NCI-H1694 (cell line): ENCODE data around the gene COIL.
A peak's percentile ranks its signal among the peaks of the same experiment; 100 is the strongest.

ENCODE experiments used
- DNase-seq: peaks from one replicate; lab custom pipeline; 2025; lab: John Stamatoyannopoulos, UW

Gene COIL

DNA sequence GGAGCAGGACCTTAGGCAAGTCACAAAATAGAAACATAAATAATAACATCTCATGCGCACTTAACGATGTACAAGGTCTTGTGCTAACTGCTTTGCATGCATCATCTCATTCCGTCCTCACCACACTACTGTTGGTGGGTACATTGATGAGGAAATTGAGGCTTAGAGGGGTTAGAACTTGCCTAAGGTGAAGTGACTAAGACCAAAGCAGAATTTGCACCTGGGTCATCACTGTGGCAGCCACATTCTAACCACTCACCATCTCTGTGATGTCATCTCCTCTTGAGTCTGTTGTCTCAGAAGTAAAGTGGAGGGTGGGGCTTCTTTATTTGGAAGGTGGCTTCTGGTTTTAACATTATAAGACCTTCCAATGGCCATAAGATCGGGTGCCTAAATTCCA is 26.6 kb downstream of the COIL start:
- no peak for DNase-seq

DNA sequence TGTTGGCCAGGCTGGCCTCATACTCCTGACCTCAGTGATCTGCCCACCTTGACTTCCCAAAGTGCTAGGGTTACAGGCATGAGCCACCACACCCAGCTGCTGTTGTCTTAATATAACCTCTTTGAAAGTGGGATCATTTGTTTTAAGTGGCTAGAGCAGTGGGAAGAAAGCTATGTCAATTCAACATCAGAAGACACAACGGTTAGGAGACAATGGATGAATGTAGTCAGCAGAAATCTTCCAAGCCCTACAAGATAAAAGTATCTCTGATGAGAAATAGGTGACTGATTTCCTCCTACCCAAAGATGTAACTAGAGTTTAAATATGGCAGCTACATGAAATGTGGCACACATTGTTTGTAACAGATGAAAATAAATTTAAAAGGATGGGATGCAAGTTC is 27.0 kb downstream of the COIL start:
- no peak for DNase-seq

DNA sequence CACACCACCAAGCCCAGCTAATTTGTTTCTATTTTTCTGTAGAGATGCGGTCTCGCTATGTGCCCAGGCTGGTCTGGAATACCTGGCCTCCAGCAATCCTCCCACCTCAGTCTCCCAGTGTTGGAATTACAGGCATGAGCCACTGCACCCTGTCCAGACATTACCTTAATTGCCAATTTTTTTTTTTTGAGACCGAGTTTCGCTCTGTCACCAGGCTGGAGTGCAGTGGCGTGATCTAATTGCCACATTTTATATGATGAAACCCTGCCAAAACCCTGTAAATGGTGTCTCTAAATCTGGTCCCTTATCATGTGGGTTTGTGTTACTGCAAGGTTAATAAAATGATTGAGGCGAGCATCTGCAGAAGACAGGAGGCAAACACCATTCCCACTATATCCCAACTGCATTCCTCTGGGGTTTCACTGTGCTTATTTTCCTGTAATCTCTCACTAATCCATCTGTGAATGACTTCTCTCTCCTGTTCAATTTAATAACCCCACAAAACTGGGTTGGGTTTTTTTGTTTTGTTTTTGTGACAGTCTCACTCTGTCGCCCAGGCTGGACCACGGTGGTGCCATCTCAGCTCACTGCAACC is 27.6 kb downstream of the COIL start:
- DNase-seq, result no peak

DNA sequence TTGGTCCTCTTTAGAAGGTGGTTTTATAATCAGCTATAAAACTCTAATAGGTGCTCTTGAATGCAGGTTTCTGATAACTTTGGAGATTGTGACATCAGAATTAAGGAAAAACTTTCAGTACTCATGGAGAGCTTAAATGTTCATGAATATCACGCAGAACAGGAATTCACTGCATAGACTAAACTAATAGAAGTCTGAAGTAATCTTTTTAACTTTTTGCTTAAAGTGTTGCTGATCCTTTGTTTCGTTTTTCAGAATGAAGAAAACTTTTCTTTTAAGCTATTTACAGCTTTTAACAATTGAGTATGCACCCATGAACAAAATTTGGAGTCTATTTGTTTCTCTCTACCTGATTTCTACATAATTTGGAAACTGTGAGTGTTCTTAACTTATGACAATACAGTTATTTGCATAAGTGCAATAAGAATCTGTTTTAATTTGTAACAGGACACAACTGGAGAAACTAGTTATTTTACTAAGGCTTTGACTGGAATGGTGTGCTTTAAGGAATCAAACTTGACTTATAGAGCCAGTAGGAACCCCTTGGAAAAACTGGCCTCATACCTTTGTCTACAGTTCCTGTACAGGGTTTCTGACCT is 30.0 kb downstream of the COIL start:
- no peak for DNase-seq

DNA sequence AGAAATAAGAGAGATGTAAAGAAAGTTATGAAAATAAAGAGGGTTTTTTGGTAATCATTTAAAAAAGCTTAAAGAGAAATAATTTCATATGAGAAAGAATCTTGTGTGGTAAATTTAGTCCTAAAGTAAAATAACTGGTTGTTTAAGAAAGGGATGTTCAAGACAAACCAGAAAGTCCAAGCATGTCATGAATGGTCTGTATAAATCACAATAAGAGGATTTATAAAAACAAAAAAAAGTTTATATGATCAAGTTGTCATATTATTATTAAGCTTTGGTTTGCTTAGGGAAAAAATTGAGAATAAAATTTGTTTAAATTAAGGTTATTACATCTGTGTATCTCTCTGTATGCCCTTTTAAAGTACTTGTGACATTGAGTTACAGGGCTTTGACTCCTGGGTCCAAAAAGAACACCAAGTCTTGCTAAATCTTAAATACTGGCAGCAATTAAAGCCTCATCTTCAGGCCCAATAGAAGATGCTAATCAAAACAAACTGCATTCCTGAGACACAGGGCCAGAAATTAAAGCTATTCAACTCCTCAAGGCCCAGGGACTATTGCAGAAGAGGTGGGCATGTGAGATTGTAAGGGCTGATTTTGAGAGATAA is 31.4 kb downstream of the COIL start:
- no peak for DNase-seq

DNA sequence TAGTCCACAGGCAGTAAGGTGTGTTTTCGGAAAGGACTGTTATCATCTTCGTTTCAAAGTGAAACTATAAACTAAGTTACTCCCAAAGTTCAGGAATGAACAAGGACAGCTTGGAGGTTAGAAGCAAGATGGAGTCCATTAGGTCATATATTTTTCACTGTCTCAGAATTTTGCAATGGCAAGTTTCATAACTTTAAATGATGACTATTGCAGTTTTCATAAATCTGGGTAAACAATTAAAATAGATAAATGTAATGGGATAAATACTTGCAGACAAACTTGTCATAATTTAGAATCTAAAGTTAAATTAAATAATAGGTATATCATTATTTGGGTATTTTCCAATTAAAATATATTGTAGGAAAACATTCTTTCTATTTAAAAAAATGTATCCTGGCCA is 32.3 kb downstream of the COIL start:
- DNase-seq, result no peak

DNA sequence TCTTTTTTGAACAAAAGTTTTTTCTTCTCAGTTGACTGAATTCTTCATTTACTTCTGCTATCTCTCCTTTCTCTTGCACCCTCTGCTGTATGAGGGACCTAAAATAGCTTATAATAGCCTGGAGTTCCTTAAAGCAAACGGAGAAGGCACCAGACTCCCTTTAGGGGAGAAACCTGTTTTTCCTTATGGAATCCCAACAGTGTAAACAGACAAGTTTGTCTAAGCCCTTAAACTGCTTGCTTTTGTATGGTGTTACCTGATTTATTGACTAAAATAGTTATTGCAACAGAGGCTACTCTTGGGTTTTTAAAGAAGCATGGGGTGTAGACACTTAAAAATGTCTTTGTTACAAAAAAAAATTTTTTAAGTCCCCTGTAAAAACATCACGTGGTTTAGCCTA is 34.1 kb downstream of the COIL start:
- no peak for DNase-seq

DNA sequence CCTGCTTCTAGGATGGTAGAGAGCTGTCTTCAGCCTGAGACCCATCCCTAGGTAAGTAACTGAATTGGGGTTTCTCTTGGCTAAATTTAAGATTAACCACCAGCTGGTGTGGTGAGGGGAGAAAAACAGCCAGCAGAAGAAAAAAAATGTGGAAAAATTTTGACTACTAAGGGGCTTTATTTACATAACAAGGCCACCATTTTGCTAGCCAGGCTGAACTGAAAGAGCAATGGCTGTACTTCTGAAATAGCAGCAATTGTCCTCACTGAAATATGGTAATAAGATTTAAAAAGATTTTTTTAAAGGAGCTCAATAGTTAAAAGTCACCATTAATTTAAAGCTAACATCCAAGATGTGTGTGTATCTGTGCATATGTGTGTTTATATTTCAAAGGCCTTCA is 34.6 kb downstream of the COIL start:
- no peak for DNase-seq

DNA sequence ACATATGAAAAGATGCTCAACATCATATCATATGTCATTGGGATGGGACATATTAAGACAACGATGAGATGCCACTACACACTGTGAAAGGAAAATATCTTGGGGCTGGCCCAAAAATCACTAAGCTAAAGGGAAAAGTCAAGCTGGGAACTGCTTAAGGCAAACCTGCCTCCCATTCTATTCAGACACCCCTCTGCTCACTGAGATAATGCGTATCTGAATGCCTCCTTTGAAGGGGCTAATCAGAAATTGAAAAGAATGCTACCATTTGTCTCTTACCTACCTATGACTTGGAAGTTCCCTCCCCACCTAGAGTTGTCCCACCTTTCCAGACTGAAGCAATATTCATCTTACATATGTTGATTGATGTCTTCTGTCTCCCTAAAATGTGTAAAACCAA is 35.8 kb downstream of the COIL start:
- no peak for DNase-seq

DNA sequence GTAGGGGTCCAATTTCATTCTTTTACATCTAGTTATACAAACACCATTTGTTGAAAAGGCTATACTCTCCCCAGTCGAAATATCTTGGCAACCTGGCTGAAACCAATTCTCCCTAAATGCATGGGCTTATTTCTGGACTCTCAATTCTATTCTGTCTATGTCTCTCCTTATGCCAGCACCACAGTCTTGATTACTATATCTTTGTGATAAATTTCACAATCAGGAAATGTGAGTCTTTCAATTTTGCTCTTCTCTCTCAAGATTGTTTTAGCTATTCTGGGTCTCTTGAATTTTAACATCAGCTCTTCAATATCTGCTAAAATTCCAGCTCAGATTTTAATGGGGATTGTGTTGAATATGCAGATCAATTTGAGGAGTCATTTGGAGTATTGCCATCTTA is 41.1 kb downstream of the COIL start:
- DNase-seq, result no peak

DNA sequence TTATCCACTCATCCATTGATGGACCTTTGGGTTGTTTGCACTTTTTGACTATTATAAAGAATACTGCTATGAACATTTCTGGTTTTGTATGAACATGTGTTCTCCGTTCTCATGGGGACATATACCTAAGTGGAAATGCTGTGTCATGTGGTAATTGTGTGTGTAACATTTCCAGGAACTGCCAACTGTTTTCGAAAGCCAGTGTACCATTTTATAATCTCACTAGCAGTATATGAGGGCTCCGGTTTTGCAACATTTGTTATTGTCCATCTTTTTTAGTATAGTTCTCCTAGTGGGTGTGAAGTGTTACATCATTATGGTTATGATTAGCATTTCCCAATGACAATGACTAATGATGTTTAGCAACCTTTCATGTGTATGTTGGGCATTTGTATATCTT is 41.9 kb downstream of the COIL start:
- DNase-seq, result no peak

DNA sequence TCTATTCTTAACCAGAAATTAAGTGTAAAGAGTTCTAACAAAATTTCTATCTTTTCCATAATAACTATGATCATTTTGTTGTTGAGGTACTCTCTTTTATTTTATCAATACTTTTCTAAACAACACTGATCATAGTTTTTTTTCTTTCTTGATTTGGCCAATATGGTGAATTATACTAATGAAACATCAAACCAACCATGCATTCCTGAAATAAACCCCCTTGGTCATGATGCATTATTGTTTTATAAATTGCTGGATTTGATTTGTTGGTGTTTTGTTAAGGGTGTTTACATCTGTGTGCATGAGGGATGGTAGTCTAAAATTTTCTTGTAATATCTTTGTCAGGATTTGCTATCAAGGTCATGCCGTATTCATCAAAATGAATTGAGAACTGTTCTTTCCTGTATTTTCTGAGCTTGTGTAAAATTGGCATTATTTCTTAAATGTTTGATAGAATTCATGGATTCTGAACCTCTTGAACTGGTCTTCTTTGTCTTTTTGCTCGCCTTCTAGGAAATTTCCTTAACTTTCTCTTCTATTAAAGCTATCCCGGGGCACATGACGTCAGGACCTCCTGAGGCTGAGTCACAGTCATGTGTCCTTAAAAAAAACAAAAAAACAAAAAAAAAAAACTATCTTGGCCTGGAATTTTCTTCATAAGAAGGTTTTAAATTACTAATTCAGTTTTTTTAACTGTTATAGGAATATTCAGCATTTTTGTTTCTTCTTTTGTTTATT is 43.1 kb downstream of the COIL start:
- DNase-seq, result no peak

DNA sequence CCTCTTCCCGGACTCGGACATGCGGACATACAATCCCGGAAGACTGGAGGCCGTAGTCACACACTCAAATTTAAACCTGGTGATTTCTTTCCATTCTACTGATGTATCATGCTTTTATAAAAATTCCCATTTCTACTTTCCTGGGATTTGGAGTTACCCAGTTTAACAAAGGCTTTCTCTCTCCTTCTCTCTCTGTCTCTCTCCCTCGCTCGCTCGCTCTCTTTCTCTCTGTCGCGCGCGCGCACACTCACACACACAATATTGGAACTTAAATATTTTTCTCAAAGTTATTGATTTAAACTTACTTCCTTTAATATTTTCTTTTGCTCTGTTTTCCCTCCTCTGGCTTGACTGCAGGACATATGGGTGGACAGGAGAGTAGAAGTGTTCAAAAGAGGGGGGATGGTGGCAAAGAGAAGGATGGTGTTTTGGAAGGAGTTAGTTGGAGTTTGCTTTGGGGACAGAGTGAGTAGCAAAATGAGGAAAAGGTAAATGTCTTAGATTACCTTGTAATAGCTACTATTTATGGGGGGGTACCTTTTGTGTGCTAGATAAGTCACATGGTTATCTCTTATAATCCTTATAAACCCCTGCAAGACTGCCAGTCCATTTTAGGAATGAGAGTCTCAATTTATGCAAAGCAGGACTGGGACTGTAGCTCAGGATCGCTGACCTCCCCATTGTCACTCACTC is 46.1 kb downstream of the COIL start:
- peak; percentile 21 for DNase-seq

DNA sequence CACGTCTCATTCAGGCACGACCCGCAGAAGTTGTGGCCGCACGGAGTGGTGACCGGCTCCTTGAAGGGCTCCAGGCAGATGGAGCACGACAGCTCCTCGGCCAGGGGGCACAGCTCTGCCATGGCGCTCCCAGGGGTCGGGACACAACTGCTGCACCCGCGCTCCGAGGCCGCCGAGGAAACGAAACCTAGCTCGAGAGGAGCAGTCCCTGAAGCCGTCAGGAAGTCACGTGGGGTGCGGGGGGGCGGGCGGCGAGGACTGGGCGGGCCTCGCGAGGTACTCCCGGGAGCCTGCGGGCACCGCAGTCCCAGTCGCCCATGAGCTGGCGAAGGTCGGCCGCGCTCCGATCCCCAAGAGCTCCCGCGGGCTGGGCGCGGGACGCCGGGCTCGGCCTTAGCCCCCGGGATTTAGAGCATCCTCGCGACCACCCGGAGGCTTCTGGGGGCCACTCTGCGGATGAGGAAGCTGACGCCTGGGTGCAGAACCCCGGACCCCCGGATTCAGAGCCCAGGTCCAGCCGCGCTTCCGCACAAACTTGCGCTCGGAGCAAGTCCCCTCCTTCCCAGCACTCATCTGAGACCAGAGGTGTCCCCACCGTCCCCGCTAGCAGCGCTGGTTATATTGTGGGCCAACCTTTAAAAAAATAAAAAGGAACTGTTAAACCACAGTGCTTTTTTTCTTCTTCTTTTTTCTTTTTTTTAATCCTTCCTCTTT is 46.8 kb downstream of the COIL start, which contains the start of gene TRIM25:
TSS of gene TRIM25 (minus strand) at position 183 of the 714 bp plus-strand sequence. CDS start at position 122, 61 bp downstream.
- peak; percentile 55 for DNase-seq

DNA sequence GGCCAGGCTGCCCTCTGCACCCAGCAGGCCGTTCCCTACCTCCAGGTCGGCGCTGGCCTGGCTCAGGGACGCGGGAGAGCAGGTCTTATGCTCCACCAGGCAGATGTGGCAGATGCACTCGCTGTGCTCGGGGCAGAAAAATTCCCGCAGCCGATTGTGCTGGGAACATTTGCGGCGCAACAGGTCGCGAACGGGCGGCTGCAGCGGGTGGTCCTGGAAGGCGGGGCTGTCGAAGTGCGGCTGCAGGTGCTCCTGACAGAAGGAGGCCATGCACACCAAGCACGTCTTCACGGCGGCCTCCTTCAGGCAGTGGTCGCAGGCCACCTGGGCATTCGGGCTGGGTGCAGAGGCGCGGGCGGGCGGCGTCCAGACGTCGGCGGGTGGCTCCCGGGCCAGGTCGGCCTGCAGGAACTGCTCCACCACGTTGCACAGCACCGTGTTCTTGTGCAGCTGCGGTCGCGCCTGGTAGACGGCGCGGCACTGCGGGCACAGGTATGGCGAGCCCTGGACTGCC is 47.4 kb downstream of the COIL start:
- no peak for DNase-seq

DNA sequence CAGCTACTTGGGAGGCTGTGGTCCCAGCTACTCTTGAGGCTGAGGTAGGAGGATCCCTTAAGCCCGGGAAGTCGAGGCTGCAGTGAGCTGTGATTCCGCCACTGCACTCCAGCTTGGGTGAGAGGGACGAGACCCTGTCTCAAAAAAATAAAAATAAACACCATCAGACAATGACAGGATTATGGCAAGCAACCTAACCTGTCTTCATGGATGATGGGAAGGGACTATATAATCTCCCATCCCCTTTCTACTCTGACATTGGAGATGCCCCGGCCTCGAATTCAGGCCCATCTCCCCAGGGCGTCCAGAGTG is 47.9 kb downstream of the COIL start:
- no peak for DNase-seq

DNA sequence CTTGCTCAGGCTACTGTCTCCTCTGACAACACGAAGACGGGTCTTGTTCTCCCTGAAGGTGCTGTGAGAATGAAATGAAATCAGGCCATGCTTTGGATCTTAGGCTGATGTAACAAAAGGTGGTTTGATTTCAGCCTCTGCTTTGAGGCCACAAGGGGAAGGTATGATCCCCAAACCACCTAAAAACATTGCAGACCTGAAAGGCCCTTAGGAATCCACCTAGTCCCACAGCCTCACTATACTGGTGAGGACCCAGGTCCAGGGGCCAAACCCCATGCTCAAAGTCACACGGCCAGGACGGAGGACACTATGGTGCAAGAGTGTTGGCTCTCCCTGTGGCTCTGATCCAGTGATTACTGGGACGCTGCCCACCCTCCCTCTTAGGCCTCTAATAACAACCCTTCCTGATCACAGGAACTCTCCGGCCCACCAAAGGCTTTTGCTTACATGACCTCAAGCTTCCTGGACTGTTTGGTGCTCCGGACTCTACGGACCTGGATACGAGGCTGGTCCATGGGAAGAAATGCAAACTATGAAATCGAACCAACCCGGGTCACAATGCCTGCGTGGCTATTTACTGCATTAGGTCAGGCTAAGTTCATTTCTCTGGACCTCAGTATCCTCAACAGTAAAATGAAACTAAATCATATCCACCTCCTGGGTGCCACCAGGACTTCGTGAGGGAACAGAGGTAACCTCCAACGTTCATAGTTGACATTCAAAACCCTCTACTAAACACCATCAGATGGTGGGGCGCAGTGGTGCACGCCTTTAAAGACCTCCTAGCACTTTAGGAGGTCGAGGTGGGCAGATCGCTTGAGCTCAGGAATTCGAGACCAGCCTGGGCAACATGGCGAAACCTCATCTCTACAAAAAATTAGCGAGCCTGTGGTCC is 48.5 kb downstream of the COIL start:
- no peak for DNase-seq

DNA sequence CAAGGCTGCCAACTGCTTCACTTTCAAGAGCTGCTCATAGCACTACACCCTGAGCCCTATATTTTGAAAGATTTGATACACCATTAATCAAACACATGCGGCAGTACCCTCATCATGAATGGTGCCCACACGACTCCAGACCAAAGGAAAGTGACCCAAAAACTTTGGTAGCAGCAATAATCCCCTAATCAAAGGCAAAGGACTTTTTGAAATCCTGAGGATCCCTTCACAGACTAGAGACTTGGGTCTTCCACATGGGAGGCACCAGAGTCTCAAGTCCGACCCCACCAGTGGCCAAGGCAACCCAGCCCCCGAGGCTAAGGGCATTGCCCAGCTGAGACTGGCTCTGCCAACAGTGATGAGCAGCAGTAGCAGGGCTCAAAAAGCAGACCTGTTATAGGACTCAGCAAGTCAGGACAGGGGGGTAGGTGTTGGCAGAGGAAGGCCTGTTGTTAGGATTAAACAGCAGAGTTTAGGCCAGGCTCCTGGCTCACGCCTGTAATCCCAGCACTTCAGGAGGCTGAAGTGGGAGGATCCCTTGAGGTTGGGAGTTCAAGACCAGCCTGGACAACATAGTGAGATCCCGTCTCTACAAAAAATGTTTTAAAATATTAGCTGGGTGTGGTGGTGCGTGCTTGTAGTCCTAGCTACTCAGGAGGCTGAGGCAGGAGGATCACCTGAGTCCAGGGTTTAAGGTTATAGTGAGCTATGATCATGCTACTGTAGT is 50.2 kb downstream of the COIL start:
- no peak for DNase-seq

DNA sequence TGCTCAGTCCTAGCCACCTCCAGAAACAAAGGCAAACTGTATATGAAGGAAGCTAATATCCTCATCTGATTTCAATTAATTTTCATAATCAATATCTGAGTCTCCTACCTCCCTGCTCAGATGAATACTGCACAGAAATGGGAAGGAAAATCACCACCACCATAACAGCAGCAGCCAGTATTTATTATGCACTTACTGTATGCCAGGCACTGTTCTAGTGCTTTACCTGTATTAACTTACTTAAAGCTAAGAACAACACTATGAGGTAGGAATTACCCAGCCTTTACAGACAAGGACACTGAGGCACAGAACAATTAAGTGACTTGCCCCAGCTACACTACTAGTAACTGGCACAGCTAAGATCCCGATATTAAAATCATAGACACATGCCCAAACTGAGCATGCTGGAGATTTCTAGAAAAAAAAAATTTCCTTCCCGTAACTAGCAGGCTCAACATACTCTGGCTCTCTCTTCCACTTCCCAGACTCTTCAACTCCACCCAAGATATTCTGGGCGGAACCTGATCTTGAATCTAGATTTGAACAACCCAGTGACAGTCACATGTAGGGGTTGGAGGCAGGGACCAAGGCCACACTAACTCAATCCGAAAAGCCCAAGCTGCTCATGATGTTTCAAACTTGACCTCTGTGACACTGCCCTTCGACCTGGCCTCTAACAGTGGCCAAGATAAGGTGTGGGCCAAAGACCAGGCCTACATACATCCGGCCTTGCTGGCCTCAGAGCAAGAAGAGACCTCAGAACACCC is 50.9 kb downstream of the COIL start:
- no peak for DNase-seq
